Measurements from ENCODE around the gene G0S2.

The G0S2 gene

GRCh38 chr1:209721323-209721722 is 46.1 kb downstream of the G0S2 start:
- no peak for DNase-seq

- DNase-seq: no peak
Observed at GRCh38 chr1:209723265-209723664, 48.1 kb downstream of the G0S2 start.

GRCh38 chr1:209723756-209724693 is 48.8 kb downstream of the G0S2 start:
- DNase-seq: peak; percentile 28 to 50

Data from stimulated activated CD4-positive, alpha-beta T cell treated with anti-CD3 and anti-CD28 coated beads, Interleukin-2, amount 100 ng/mL, for 48 hours (primary cell).